ENCODE results near the gene DCP1B.

DCP1B gene

DNA sequence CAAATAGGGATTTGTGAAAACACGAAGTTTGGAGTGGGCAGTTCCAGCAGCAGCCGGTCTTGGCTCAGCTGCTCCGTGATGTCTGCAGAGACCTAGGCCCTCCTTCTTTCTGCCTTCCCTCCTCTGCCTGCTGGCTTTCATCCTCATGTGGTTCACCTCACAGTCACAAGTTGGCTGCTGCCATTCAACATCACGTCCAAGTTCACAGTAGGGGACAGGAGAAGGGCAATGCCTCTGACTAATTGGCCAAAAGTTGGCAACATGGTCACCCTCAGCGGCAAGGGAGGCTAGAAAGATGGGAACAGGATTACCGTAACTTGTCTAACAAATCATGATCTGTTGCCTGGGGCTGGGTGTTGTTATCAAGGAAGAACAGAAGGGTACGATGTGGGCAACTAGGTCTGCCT is 78.0 kb downstream of the DCP1B start:
- TF ChIP-seq, protein P1, sequence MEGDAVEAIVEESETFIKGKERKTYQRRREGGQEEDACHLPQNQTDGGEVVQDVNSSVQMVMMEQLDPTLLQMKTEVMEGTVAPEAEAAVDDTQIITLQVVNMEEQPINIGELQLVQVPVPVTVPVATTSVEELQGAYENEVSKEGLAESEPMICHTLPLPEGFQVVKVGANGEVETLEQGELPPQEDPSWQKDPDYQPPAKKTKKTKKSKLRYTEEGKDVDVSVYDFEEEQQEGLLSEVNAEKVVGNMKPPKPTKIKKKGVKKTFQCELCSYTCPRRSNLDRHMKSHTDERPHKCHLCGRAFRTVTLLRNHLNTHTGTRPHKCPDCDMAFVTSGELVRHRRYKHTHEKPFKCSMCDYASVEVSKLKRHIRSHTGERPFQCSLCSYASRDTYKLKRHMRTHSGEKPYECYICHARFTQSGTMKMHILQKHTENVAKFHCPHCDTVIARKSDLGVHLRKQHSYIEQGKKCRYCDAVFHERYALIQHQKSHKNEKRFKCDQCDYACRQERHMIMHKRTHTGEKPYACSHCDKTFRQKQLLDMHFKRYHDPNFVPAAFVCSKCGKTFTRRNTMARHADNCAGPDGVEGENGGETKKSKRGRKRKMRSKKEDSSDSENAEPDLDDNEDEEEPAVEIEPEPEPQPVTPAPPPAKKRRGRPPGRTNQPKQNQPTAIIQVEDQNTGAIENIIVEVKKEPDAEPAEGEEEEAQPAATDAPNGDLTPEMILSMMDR (IDR thresholded peaks at IDR 0.05), result no peak

DNA sequence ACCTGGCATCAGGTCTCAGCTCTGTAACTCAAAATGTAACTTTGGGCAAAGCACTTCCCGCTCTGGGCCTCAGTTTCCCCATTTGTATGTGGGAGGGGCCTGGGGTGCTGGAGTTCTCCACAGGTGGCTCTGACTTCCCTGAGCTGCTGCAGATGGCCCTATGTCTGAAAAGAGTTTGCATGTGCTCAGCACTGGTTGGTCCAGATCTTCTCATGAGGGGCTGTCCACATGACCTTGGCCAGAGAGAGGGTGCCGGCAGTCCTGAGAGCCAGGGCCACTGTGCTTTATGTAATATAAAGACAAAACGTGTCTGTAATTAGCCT is 78.6 kb downstream of the DCP1B start:
- TF ChIP-seq, protein P1 (IDR thresholded peaks at IDR 0.05), result no peak

DNA sequence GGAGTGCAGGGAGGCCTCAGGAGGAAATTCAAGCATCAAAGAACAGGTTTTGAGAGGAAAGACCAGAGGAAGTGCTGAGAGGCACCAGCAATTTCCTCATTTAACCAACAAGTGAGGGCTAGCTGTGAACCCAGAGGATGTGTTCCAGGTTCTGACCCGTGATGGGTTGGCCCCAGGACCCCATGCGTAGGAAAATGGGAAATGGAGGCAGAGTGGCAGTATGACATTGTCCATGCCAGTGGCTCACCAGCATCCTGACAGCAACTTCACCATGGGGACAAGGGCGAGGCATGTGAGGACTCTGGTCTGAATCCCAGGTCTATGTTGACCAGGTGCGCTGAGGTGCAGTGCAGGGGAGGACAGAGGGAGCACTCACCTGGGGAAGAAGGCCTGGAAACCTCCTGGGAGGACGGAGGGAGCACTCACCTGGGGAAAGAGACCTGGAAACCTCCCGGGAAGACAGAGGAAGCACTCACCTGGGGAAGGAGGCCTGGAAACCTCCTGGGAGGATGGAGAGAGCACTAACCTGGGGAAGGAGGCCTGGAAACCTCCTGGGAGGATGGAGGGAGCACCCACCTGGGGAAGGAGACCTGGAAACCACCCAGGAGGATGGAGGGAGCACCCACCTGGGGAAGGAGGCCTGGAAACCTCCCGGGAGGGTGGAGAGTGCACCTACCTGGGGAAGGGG is 79.1 kb downstream of the DCP1B start:
- TF ChIP-seq, protein P1 (IDR thresholded peaks at IDR 0.05), result no peak

DNA sequence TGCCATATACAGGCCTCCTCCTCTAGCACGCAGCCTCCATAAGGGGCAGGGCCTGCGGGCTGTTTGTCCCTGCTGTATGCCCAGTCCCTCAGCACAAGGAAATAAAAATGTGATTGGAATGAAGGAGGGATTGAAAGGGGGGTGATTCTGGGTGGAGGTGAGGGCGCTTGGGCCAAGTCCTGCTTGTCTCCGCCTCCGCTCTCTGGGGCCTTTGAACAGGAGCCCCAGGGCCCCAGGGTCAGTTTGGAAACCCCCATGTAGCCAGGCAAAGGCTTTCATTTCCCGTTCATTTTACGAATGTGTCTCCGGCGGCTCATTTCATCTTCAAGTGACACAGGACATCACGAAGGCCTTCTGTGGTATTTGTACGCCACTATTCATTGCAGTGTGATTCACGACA is 81.3 kb downstream of the DCP1B start:
- TF ChIP-seq, protein P1 (IDR thresholded peaks at IDR 0.05), result no peak

DNA sequence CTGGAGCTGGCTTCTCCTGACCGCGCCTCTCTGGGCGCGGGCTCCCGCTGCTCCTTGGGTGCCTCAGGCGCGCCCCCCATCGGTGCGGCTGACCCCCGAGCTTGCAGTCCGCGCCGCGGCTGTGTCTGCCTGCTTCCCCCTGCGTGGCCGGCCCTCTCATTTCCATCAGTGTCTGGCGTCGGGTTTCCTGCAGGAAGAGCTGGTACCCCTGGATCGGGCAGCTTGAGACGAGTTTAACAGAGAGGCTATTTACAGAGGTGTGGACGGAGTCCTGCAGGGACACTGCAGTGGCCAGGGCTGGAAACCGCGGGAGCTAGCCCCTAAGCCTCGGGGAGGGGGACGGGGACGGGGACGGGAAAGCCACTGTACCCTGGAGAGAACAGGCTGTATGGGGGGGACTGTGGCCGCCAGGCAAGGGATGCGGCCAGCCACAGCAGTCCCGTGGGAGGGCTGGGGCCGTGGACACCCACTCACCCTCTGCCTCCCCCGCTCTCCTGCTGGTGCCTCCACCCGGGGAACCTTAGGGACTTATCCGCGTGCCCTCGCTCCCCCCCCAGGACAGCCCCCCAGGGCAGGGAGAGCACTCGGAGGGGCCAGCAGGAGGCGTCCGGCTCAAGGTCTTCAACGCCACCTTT is 82.1 kb downstream of the DCP1B start:
- TF ChIP-seq, protein P1 (IDR thresholded peaks at IDR 0.05), result no peak

DNA sequence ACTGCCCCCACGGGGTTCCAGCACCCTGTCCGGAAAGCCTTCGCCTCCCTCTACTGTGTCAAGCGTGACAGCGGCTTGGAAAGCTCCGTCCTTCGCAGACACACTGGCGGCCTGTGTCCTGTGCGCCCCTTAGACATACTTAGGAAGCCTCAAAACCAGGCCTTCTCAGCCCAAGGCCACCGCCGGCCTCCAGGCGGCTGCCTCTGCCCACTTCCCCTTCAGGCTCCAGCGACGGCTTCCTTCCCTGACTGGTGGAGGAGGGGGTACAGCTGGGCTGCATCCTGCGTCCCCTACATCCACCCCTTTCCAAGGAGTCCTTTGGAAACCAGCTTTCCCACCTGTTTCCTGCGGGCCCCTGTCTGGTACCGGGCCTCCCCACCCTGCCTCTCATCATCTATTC is 83.3 kb downstream of the DCP1B start:
- TF ChIP-seq, protein P1 (IDR thresholded peaks at IDR 0.05), result no peak

DNA sequence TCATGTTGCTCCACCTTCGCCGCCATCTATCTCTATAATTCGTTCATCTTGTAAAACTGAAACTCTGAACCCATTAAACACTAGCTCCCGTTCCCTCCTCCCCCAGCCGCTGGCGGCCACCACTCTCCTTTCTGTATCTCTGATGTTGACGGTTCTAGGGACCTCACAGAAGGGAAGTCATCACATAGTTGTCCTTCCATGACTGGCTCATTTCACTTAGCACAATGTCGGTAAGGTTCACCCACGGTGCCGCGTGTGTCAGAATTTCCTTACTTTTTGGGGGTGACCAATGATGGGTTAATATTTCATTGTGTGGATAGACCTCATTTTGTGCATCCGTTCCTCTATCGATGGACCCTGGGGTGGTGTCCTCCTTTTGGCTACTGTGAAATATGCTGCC is 83.8 kb downstream of the DCP1B start:
- TF ChIP-seq, protein P1 (IDR thresholded peaks at IDR 0.05), result no peak

All from LNCAP (cell line).